GM18498 (cell line): ENCODE data around the gene NCOA1.

Experiments used
- ATAC-seq: cut with Tn5 transposase; IDR thresholded peaks from one replicate; pipeline ENCODE4 v1.9.1; 2021; ENCODE audit warnings: mild to moderate bottlenecking, moderate library complexity; ENCODE audit not compliant: unreplicated experiment

The NCOA1 gene

GRCh38 chr2:24621779-24622538, 130.9 kb downstream of the NCOA1 start:
- no peak for ATAC-seq

DNA sequence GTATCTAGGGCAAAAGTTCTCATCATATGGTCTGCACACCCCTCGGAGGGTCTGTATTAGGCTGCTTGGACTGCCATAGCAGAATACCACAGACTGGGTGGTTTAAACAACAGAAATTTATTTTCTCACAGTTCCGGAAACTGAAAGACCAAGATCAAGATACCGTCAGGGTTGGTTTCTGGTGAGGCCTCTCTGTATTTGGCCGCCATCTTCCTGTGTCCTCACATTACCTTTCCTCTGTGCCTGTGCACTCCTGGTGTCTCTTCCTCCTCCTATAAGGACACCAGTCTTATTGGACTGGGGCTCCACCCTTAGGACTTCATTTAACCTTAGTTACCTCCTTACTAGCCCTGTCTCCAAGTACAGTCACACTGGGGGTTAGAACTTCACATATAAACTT, 132.5 kb downstream of the NCOA1 start:
- no peak for ATAC-seq

DNA sequence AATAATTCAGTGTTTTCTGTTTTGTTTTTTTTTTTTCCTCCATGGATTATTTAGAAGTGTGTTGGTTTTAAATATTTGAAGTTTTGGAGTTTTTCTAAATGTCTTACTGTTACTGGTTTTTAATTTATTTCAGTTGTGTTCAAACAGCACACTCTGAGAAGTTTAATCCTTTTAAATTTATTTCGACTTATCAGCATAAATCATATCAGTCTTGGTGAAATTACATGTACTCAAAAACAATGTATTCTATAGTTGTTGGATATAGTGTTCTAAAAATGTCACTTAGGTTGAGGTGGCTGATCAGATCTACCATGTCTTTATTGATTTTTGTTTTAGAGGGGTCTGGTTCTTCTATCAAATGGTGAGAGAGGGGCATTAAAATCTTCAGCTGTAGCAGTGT, 134.7 kb downstream of the NCOA1 start:
- no peak for ATAC-seq

- no peak for ATAC-seq
Measured at GRCh38 chr2:24626131-24626530, 135.1 kb downstream of the NCOA1 start.

DNA sequence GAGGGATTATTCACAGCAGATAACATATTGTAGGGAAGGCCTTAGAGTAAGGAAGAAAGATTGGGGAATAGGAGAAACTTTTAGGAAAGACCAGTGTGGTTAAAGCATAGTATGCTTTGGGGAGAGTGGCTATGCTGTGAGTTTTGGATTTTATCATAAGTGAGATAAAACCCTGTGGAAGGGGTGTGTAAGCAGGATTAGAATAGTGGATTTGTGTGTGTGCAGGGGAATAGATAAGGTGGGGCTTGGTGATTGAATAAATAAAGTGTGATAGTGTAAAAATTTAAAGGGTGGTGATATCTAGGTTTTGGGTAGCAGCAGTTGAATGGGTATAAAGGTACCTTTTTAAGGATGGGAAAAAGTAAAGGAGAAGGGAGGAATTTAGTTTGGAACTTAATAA, 137.7 kb downstream of the NCOA1 start:
- ATAC-seq = no peak

GRCh38 chr2:24632172-24632571, 141.1 kb downstream of the NCOA1 start:
- ATAC-seq = no peak

DNA sequence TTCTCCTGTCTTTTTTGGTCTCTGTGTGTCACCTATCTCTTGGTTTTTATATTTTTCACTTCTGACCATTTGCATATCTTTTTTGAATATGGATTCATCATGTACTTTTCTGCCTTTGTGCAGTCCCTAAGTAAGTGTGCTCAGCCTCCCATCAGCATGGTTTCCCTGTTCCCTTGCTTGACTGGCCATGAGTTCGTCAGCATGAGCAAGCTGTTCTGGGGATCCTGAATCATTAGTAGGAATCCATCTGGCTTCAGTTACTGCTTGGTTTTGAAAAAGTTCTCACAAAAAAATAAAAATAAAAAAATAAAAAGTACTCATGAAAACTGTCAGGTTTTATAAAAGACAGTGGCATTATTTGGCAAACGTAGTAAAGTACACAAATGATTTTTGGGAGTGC, 144.1 kb downstream of the NCOA1 start:
- no peak for ATAC-seq

GRCh38 chr2:24638568-24638967, 147.5 kb downstream of the NCOA1 start:
- no peak for ATAC-seq

GRCh38 chr2:24642351-24642750, 151.3 kb downstream of the NCOA1 start:
- ATAC-seq = no peak

DNA sequence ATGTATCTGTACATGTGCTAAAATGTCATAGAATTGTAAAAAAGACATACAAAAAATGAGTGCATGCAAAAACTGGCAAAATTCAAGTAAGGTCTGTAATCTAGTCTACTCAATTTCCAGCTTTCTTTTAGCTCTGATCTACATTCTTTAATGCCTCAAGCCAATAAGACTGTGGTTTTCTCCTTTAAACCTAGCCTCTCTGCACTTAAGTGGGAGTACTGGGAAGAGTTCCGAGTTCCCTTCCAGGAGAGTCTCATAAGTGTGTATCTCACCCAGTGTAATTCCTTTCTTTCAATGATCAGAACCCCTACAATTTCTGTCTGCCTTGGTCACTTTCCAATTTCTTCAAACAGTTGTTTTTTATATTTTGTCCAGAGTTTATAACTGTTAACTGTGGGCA, 152.0 kb downstream of the NCOA1 start:
- ATAC-seq = no peak

GRCh38 chr2:24644032-24644431, 153.0 kb downstream of the NCOA1 start:
- ATAC-seq = no peak

DNA sequence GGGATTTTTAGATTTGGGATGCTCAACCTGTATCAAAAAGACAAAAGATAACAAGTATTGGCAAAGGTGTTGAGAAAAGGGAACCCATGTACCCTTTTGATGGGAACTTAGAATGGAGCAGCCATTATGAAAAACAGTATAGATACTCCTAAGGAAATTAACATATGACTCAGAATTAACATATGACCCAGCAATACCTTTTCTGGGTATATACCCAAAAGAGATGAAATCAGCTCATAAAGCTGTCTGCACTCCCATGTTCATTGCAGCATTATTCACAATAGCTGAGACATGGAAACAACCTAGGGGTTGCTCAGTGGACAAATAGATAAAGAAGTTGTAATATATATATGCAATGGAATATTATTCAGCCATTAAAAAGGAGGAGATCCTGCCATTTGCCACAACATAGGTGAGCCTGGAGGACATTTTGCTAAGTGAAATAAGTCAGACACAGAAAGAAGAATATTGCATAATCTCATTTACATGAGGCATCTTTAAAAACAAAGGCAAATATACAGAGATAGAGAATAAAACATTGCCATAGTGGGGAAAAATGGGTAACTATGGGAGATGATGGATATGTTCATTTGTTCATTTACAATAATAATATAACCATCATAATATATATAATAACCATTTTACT, 160.1 kb downstream of the NCOA1 start:
- ATAC-seq = no peak

- no peak for ATAC-seq
Measured at GRCh38 chr2:24651643-24652003, 160.6 kb downstream of the NCOA1 start.

DNA sequence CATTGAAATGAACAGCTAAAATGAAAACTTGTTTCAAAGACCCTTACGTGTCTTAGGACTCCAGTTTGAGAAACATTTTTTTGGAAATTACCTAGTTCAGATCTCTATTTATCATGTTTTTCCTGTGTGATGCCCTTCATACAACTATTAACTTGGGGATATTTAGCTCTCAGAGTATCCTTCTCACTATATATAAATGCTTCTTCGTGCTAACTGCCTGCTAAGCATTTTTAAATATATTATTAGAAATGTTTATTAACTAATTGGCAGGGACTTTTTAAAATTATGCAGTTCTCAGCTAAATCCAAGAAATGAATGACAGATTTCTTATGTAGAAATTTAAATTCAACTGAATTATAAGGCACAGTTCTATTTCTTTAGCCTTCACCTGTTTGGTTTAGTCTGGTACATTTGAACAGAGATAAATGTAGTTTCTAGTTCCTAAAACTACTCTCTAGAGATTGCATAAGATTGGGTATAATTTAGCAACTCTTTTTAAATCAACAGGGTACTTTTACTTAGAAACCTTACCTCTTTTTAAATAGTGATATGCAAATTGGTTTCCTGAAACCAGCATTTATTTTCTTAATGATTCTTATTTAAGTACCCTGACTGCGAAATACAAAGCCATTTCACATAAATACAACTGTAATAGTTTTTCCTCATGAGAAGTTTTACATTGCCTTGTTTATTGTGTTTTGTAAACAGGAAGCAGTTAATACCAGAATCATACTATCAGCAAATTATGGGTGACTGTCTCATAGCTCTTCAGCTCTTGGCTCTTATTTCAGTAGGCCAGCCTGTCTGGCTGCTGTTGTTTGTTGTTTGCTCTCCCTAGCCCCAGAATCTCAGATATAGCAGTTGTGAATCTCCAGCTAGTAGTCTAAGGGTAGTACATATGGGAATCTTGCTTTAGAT, 161.5 kb downstream of the NCOA1 start:
- no peak for ATAC-seq

DNA sequence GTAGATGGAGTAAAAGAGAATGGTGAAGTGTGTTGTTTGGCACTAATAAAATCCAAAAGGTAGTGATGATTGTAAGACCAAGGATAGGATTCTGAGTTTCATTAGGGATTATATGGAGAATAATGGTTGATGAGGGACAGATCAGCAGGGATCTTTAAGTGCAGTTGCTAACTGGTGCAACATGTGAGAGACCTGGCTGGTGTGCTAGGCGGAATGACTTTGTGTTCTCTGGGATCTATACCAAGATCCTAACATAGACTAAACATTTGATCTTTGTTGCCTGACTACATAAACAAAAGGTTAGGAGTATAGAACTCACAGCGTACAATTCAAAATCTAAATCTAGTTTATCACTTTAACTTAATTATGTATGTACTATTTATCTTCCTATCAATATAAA, 166.8 kb downstream of the NCOA1 start:
- ATAC-seq = no peak

DNA sequence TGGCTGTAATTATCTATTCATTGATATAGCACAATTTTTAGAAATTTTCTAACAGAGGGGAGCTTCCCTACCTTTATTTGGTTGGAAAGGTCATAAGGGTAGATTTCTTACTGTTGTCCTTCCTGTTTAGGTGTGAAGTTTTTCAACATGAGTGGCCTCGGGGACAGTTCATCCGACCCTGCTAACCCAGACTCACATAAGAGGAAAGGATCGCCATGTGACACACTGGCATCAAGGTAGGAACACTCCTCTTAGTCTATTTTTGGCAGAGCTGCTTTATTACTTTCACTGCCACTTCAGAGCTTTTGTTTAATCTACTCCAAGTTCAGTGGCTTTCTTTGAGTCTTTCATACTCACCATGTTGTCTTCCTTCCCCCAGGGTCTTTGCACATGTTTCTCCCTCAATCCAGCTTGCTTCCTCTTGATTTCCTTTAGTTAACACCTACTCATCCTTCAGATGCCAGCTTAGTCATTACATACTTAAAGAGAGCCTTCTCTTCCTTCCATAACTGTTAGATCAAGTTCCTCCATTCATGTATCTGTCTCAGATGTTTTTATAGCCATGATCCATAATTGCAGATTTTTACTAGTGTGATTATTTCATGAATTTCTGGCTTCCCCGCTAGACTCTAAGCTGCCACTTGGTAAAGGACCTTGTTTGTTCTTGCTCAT, 167.6 kb downstream of the NCOA1 start:
- ATAC-seq = no peak

- no peak for ATAC-seq
Measured at GRCh38 chr2:24659862-24660261, 168.8 kb downstream of the NCOA1 start.

DNA sequence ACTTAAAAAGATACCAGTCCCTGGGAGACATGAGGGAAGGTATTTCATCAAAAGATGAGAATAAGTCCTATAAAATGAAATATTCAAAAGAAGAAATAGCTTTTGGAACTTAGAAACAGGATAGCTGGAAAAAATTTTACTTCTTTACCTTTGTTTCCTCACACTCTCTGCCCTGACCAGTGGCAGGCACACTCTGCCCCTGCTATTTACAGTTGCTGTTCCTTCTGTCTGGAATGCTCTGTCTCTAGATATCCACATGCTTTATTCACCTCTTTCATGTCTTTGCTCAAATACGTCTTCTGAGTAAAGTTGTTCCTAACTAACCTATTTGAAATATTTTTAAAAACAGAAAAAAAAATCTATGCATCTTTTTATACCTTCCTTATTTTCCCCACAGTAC, 176.5 kb downstream of the NCOA1 start:
- no peak for ATAC-seq

- ATAC-seq = no peak
Measured at GRCh38 chr2:24671230-24671629, 180.2 kb downstream of the NCOA1 start.

- ATAC-seq = no peak
Measured at GRCh38 chr2:24672589-24672988, 181.5 kb downstream of the NCOA1 start.

DNA sequence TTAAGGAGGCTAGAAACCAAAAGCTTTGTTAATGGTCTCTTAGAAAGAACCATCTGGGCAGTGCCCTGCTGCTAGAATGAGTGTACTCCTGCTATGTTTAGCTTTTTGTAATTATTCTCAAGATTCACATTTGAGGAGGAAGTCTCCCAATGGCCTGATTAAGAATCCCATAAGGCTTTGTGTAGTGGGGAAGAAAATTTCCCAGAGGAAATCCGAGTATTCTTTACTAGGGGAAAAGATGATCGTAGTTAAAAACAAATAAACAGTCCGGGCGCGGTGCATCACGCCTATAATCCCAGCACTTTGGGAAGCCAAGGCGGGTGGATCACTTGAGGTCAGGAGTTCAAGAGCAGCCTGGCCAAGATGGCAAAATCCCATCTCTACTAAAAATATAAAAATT, 184.3 kb downstream of the NCOA1 start:
- ATAC-seq = no peak
